HG03103 (cell line): Measurements from ENCODE around the gene FBXL7.

Experiments used
- ATAC-seq: cut with Tn5 transposase; IDR thresholded peaks from one replicate; pipeline ENCODE4 v1.9.1; 2021; ENCODE audit warnings: low read depth; ENCODE audit not compliant: unreplicated experiment

Gene FBXL7

GRCh38 chr5:15645381-15646160, 145.6 kb downstream of the FBXL7 start:
- no peak for ATAC-seq

GRCh38 chr5:15646371-15646770, 146.4 kb downstream of the FBXL7 start:
- no peak for ATAC-seq

DNA sequence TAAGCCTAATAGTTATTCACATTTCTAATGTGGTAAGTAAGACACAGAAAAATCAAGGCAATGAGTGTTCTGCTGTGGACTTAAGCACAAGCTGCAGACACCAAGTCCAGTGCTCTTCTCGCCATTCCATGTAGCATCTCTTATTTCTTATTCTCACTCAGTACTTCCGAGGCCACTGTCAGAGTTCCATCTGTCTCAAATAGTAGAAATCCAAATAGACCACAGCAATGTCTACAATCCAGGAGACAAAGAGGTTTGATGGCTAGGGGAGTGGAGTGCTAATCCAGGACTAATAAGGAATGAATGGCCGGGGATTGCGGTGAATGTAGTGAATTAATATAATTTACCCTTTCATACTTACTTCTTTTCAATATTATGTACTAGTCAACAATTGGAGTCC, 147.3 kb downstream of the FBXL7 start:
- no peak for ATAC-seq

DNA sequence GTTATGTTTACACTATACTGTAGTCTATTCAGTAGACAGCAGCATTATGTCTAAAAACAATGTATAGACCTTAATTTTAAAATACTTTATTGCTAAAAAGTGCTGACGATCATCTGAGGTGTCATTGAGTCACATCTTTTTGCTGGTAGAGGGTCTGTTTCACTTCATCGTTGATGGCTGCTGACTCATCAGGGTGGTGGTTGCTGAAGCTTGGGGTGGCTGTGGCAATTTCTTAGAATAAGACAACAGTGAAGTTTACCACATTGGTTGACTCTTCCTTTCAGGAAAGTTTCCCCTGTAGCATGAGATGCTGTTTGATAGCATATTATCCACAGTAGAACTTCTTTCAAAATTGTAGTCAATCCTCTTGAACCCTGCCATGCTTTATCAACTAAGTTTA, 150.3 kb downstream of the FBXL7 start:
- no peak for ATAC-seq

GRCh38 chr5:15654779-15655178, 154.8 kb downstream of the FBXL7 start:
- no peak for ATAC-seq

DNA sequence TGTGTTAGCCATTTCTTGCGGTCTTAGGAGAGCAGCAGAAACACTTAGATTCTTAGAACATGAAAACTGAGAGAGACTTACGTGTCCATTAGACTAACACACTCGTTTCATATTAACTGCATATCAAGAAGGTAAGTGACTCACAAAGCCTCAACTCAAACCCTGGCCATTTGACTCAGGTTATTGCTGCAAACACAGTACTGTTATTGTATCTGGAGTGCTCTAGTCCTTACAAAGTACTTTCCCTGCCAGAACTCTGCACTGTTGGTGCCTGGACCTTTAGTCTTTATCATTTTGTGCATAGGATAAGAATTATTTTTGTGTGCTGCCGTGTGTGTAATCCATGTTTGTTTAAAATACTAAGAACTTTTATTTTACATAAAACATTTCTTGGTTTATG, 155.7 kb downstream of the FBXL7 start:
- no peak for ATAC-seq

GRCh38 chr5:15664961-15665360, 165.0 kb downstream of the FBXL7 start:
- no peak for ATAC-seq

GRCh38 chr5:15669826-15670225, 169.8 kb downstream of the FBXL7 start:
- ATAC-seq, result no peak

GRCh38 chr5:15674716-15675115, 174.7 kb downstream of the FBXL7 start:
- no peak for ATAC-seq

DNA sequence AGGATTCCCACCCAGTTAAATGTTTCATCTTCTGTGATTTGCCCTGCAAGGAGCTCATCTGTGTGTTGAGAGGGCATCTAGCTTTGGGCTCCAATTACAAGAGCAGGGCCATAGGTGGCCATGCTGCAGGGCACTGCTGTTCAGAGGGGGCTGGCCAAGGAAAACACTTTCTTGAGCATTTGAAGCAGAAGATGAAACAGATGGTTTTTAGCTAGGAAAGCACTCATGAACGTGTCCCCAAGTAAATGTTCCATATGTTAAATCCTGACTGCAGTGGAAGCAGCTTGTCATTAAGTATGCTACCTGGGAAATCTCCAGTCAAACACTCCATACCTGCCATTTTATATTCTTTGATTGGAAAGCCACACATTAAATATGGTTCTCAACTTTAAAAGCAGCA, 176.6 kb downstream of the FBXL7 start:
- no peak for ATAC-seq

GRCh38 chr5:15679161-15679560, 179.2 kb downstream of the FBXL7 start:
- ATAC-seq, result no peak

DNA sequence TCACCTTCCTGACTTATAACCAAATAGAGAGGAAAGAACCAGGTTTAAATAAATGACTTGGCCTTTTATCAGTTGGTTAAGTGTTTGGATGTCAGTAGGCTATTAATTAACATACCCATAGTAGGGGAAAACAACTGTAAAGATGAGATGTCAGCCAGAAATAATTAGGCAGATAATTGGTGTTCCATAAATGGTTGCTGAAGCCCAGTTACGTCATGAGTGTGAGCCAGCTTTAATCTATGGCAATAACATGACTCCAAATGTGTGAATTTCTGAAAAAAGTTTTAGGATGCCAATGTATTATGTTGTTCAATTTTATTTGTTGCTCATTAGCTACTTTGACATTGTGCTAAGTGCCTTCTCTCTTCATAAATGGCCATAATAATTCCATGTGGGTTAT, 180.5 kb downstream of the FBXL7 start:
- ATAC-seq, result no peak

- no peak for ATAC-seq
Observed at GRCh38 chr5:15682122-15682521, 182.1 kb downstream of the FBXL7 start.

- no peak for ATAC-seq
Observed at GRCh38 chr5:15682566-15682965, 182.6 kb downstream of the FBXL7 start.

DNA sequence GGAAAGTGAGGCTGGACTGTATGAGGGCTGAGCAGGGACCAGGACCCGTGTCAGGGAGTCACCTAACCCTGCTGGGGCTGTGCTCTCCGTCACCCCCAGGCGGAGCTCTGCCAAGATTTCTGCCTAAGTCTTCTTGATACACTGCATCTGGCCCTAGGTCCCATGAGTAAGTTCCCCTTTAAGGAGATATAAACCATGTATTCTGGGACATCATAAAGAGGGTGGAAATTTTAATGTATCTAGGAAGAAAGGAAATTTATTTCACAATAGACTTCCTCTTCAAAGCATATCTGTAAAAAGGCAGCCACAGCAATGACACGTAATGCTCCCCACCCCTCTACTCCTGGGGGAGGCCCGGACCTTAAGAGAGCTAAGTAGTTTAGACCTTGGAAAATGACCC, 183.4 kb downstream of the FBXL7 start:
- ATAC-seq, result no peak

GRCh38 chr5:15687401-15687800, 187.4 kb downstream of the FBXL7 start:
- ATAC-seq, result no peak

- no peak for ATAC-seq
Observed at GRCh38 chr5:15689836-15690235, 189.9 kb downstream of the FBXL7 start.

- ATAC-seq, result no peak
Observed at GRCh38 chr5:15690611-15691010, 190.6 kb downstream of the FBXL7 start.

DNA sequence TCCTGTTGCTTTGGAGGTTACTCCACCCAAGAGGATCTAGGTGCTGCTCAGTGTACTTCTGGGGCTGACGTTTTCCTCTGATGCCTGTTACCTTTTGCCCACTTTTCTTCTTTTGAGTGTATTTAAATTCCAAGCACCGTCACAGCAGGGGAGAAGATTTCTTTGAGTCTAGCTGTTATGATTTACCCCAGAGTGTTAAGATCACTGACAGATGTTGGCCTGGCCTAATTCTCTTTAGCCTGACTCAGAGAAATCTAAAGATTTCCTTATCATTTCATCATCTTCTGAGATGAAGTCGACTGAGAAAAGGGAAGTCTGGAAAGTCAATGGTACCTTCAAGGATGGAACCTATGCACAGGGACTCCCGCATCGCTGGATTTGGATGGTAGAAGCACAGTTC, 191.5 kb downstream of the FBXL7 start:
- ATAC-seq, result no peak

DNA sequence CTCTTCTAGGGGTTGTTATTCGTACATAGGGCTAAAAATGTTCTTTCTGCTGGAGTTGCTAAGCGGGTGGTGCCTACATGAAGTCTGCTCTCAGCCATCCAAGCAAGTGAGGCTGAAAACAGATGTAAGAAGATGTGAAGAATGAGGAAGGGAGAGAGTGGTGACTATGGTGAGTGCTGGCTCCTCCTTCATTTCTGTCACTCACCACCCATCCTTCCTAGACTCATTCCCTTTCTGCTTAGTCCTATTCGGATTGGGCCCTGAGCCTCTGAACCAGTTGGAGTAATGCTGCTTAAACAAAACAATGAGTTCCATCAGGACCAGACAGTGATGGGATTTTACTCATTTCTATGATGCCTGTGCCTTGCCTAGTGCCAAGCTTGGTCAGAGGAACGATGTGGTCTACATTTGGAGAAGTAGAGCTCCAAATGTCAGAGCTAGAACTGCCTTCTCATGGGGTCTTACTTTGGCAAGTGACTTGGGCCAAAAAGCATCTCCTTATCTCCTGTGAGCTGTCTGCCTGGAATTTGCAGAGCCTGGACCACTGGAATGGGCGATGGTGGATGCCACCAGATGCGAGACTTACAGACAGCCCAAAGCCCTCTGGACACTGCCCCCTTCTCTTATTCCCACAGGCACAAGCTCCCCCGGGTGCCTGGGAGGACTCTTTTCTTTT, 192.9 kb downstream of the FBXL7 start:
- ATAC-seq, result no peak

GRCh38 chr5:15693382-15693728, 193.4 kb downstream of the FBXL7 start:
- no peak for ATAC-seq

- no peak for ATAC-seq
Observed at GRCh38 chr5:15693933-15694332, 194.0 kb downstream of the FBXL7 start.
